Vagina (tissue), 2 donors: ENCODE data around the gene SKAP1.

Source experiments
- CTCF ChIP-seq, 3 experiments: fragments of 450-650 bp in 2 of 3; fragments of 200-600 bp in 1 of 3; sonication (generic) in 1 of 3; IDR thresholded peaks; one replicate each; pipeline ENCODE4 v1.5.1; 2017 to 2019; ENCODE audit warnings: antibody characterized with exemption in 3 of 3, mild to moderate bottlenecking in 2 of 3, moderate library complexity in 2 of 3
- POLR2A ChIP-seq, 2 donors: fragments of 450-650 bp; IDR thresholded peaks; one replicate each; pipeline ENCODE4 v1.6.1; 2017; ENCODE audit warnings: antibody characterized with exemption in 2 of 2, mild to moderate bottlenecking in 2 of 2, moderate library complexity in 2 of 2
- POLR2AphosphoS5 ChIP-seq, 2 donors: sonication (generic); formaldehyde crosslinking; IDR thresholded peaks; one replicate each; pipeline ENCODE4 v1.9.0; 2017; ENCODE audit warnings: antibody characterized with exemption in 2 of 2, mild to moderate bottlenecking in 2 of 2, low read depth in 1 of 2; ENCODE audit not compliant: insufficient read depth in 1 of 2

DNA sequence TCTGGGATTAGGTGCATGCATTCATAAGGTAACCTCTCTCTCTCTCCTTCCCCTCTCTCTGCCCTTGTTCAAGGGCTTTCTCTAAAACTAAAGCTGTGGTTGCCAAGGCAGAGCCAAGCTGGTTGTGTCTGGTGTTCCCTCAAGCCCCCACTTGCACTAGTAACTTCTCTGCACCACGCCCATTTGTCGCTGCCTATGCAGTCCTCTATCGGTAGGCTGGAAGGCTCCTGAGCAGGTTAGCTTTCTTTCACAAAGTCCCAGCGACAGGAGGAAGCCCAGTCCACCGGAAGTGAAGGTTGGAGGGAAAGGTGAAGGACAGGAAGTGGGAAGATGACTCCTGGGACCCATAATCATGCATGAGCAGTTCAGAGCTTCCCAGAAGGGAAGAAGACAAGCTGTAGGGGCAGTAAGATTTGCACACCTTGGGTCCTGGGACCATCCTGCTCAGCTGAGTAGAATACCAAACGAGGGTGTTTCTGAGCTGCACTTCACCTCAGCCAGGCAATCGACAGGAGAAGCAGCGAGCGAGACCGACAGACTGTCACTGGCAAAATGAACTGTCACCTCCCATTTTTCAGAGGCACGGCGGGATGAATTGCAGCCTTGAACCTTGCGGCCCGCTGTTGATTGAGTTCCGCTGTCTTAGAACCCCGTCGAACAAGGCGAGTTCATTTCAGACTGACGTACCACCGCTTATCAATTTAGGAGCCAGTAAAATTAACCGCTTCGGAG lies 14.7 kb upstream of the SKAP1 start:
- TF ChIP-seq CTCF (IDR thresholded peaks at IDR 0.05) (no peak), POLR2A (IDR thresholded peaks at IDR 0.05) (no peak), POLR2AphosphoS5 (IDR thresholded peaks at IDR 0.05; ENCODE audit: insufficient read depth in 1 of 2, low read depth in 1 of 2) (no peak)
